IMR-90 (cell line): ENCODE data around the gene SPATA31E1. TPM values are rescaled to one million over a fixed set of nuclear protein-coding genes. Genes with fewer than 3 reads are reported as not detected.

ENCODE experiments used
- ATAC-seq: fragments of 200-7000 bp; cut with Tn5 transposase; 2 replicates; pipeline ENCODE4 v1.9.1; 2020; ENCODE audit warnings: low read depth, mild to moderate bottlenecking, moderate library complexity
- BruUV-seq: library from RNA; stranded (reverse); fragments of 400-500 nt; replicated peaks from 2 replicates; lab custom pipeline; 2021; lab: Mats Ljungman, UMichigan
- CTCF ChIA-PET: fragments of 300-600 bp; formaldehyde crosslinking; extraction: SDS; loops from one replicate; lab custom pipeline; 2021; ENCODE audit warnings: antibody characterized with exemption; lab: Yijun Ruan, JAX
- POLR2A ChIA-PET: fragments of 300-600 bp; sonication (Branson Sonifier 250); formaldehyde crosslinking; loops from one replicate; lab custom pipeline; 2022; ENCODE audit warnings: antibody characterized with exemption; ENCODE audit not compliant: unreplicated experiment; lab: Charles Lee
- DNase-seq: peaks from one replicate; pipeline ENCODE4 v3.0.0; 2013
- H2AFZ ChIP-seq: replicated peaks from 2 replicates; pipeline ENCODE3; 2013; ENCODE audit warnings: low read length, mild to moderate bottlenecking; ENCODE audit not compliant: poor library complexity
- H2AK5ac ChIP-seq: 2 replicates; pipeline ENCODE4 v1.6.1; 2013; ENCODE audit warnings: low read depth, low read length, inconsistent platforms
- H2AK9ac ChIP-seq: replicated peaks from 2 replicates; pipeline ENCODE3; 2013; ENCODE audit warnings: mild to moderate bottlenecking, low read depth, low read length, moderate library complexity; ENCODE audit not compliant: poor library complexity
- H2BK120ac ChIP-seq: 2 replicates; pipeline ENCODE4 v1.6.1; 2013; ENCODE audit warnings: low read depth, low read length, inconsistent platforms
- H2BK15ac ChIP-seq: 3 replicates; pipeline ENCODE4 v1.6.1; 2013; ENCODE audit warnings: low read depth, low read length, inconsistent platforms
- H2BK20ac ChIP-seq: 2 replicates; pipeline ENCODE4 v1.6.1; 2013; ENCODE audit warnings: low read depth, mild to moderate bottlenecking, inconsistent platforms, low read length, moderate library complexity
- H2BK5ac ChIP-seq: 2 replicates; pipeline ENCODE4 v1.6.1; 2013; ENCODE audit warnings: mild to moderate bottlenecking, low read depth, low read length, inconsistent platforms; ENCODE audit not compliant: poor library complexity, severe bottlenecking
- H3K14ac ChIP-seq: replicated peaks from 2 replicates; pipeline ENCODE4 v1.6.1; 2013; ENCODE audit warnings: low read depth, low read length, inconsistent platforms
- H3K18ac ChIP-seq: 2 replicates; pipeline ENCODE4 v1.6.1; 2013; ENCODE audit warnings: low read depth, low read length, control low read depth
- H3K23ac ChIP-seq: 2 replicates; pipeline ENCODE4 v1.6.1; 2013; ENCODE audit warnings: low read depth, low read length, inconsistent platforms
- H3K27ac ChIP-seq: 2 replicates; pipeline ENCODE4 v1.5.1; 2013; ENCODE audit warnings: mild to moderate bottlenecking, control low read depth, low read length; ENCODE audit not compliant: insufficient read depth
- H3K27me3 ChIP-seq: 2 replicates; pipeline ENCODE4 v1.6.1; 2013; ENCODE audit warnings: low read length; ENCODE audit not compliant: control insufficient read depth, insufficient read depth
- H3K36me3 ChIP-seq: 2 replicates; pipeline ENCODE4 v1.6.1; 2013; ENCODE audit warnings: low read length, mixed read lengths; ENCODE audit not compliant: control insufficient read depth, insufficient read depth
- H3K4ac ChIP-seq: 2 replicates; pipeline ENCODE4 v1.6.1; 2013; ENCODE audit warnings: low read depth, low read length, inconsistent platforms
- H3K4me1 ChIP-seq: 2 replicates; pipeline ENCODE4 v1.6.1; 2013; ENCODE audit warnings: low read length, mixed read lengths; ENCODE audit not compliant: control insufficient read depth, insufficient read depth
- H3K4me2 ChIP-seq: 2 replicates; pipeline ENCODE4 v1.6.1; 2013; ENCODE audit warnings: low read depth, mild to moderate bottlenecking, control low read depth, low read length, moderate library complexity
- H3K4me3 ChIP-seq: 2 replicates; pipeline ENCODE4 v1.5.1; 2013; ENCODE audit warnings: low read depth, mild to moderate bottlenecking, control low read depth, low read length, moderate library complexity; ENCODE audit not compliant: insufficient read depth
- H3K56ac ChIP-seq: 2 replicates; pipeline ENCODE4 v1.6.1; 2013; ENCODE audit warnings: low read length, inconsistent platforms; ENCODE audit not compliant: insufficient read depth; ENCODE audit errors: extremely low read depth
- H3K79me1 ChIP-seq, 2 experiments: 2 replicates each; pipeline ENCODE4 v1.6.1; 2013; ENCODE audit warnings: low read length in 2 of 2, inconsistent platforms in 1 of 2, low read depth in 1 of 2
- H3K9ac ChIP-seq: 2 replicates; pipeline ENCODE4 v1.6.1; 2013; ENCODE audit warnings: low read depth, low read length, control low read depth
- H3K9me1 ChIP-seq: 2 replicates; pipeline ENCODE4 v1.6.1; 2013; ENCODE audit warnings: low read length, inconsistent platforms; ENCODE audit not compliant: insufficient read depth
- H3K9me3 ChIP-seq: 2 replicates; pipeline ENCODE4 v1.6.1; 2013; ENCODE audit warnings: low read length; ENCODE audit not compliant: control insufficient read depth, insufficient read depth
- H4K20me1 ChIP-seq: 2 replicates; pipeline ENCODE4 v1.6.1; 2013; ENCODE audit warnings: low read length, inconsistent platforms; ENCODE audit not compliant: insufficient read depth
- H4K5ac ChIP-seq: 2 replicates; pipeline ENCODE4 v1.6.1; 2013; ENCODE audit warnings: mild to moderate bottlenecking, low read depth, low read length, control low read depth
- H4K8ac ChIP-seq, 2 experiments: 2 replicates each; pipeline ENCODE4 v1.6.1; 2013; ENCODE audit warnings: low read depth in 2 of 2, low read length in 2 of 2, control low read depth in 1 of 2, inconsistent platforms in 1 of 2
- H4K91ac ChIP-seq: 2 replicates; pipeline ENCODE4 v1.6.1; 2013; ENCODE audit warnings: low read depth, low read length, inconsistent platforms; ENCODE audit not compliant: insufficient read depth
- ELK1 ChIP-seq: fragments of 150-350 bp; IDR thresholded peaks from 2 replicates; pipeline ENCODE4 v1.6.1; 2016; ENCODE audit warnings: low read depth, mild to moderate bottlenecking, low read length, moderate library complexity, borderline replicate concordance
- MAFK ChIP-seq: IDR thresholded peaks from 2 replicates; pipeline ENCODE4 v1.6.1; 2012; ENCODE audit warnings: low read depth, low read length, improper control_type of control experiment
- RAD21 ChIP-seq: IDR thresholded peaks from 2 replicates; pipeline ENCODE4 v1.6.1; 2012; ENCODE audit warnings: low read length, improper control_type of control experiment
- RFX5 ChIP-seq: IDR thresholded peaks from 2 replicates; pipeline ENCODE4 v1.8.0; 2012; ENCODE audit warnings: low read depth, mild to moderate bottlenecking, low read length, moderate library complexity
- WGBS, 2 experiments: methylation state at CpG; one replicate each; pipeline versions ENCODE4 v1.1.5 to v1.1.7; 2013; ENCODE audit warnings: missing lambda C conversion rate in 2 of 2; ENCODE audit not compliant: insufficient read length in 1 of 2; ENCODE audit errors: extremely low coverage in 2 of 2; 5-methylcytosine and 5-hydroxymethylcytosine counted together
- dilution Hi-C: fragments of 300-500 bp; cut with HindIII; formaldehyde crosslinking; loops from one replicate; pipeline ENCODE4 v1.14.3; 2018; ENCODE audit warnings: low sequenced_read_pairs; ENCODE audit not compliant: unreplicated experiment
- in situ Hi-C: fragments of 300-500 bp; cut with MboI; formaldehyde crosslinking; loops from 3 replicates; pipeline ENCODE4 v1.14.3; 2019; ENCODE audit warnings: low sequenced_read_pairs, inconsistent platforms, mixed read lengths
- intact Hi-C: fragments of 100-400 bp; cut with micrococcal nuclease; formaldehyde crosslinking; loops from 2 replicates; pipeline ENCODE4 v1.10.0; 2022
- polyA plus RNA-seq, 3 experiments: library from polyadenylated mRNA; depleted of rRNA; stranded (reverse); fragments of >200 nt; gene quantifications; 2 replicates each; pipeline ENCODE4 v1.2.3, GENCODE V29; 2012; ENCODE audit warnings: low replicate concordance in 1 of 3
- total RNA-seq: library from RNA; depleted of rRNA; stranded (reverse); fragments of >200 nt; gene quantifications from 2 replicates; pipeline ENCODE4 v1.2.3, GENCODE V29; 2012
- TF ChIP-seq, protein P1 (sequence below): fragments of 150-350 bp; IDR thresholded peaks from 2 replicates; pipeline ENCODE4 v1.6.1; 2017; ENCODE audit warnings: mild to moderate bottlenecking, antibody characterized with exemption, low read length, low read depth
- TF ChIP-seq, protein P2 (sequence below): conservative IDR thresholded peaks from 2 replicates; pipeline ENCODE4 v1.5.1; 2012; ENCODE audit warnings: mild to moderate bottlenecking, low read depth, low read length, improper control_type of control experiment

SPATA31E1 gene
- total and polyA plus RNA-seq, 2 of the 4 experiments (the other 2 are of a cell fraction): 0.03 TPM; not detected in 1

GRCh38 chr9:87876708-87877107, 6.0 kb upstream of the SPATA31E1 start:
- H3K79me1 ChIP-seq: no peaks in the 10 kb centered on the region
- ChIA-PET POLR2A (no interaction called here), CTCF (no interaction called here)
- peaks cover 10% of the 10 kb centered on the region for H3K9me3 ChIP-seq
- H3K36me3 ChIP-seq: no peaks in the 10 kb centered on the region
- H4K5ac ChIP-seq: no peak overlapping the region
- H2BK15ac ChIP-seq: no peak overlapping the region
- H2BK120ac ChIP-seq: no peak overlapping the region
- TF ChIP-seq, protein P1, sequence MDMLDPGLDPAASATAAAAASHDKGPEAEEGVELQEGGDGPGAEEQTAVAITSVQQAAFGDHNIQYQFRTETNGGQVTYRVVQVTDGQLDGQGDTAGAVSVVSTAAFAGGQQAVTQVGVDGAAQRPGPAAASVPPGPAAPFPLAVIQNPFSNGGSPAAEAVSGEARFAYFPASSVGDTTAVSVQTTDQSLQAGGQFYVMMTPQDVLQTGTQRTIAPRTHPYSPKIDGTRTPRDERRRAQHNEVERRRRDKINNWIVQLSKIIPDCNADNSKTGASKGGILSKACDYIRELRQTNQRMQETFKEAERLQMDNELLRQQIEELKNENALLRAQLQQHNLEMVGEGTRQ: no peak
- TF ChIP-seq ELK1 (no peak), RFX5 (no peak), RAD21 (no peak), MAFK (no peak)
- TF ChIP-seq, protein P2, sequence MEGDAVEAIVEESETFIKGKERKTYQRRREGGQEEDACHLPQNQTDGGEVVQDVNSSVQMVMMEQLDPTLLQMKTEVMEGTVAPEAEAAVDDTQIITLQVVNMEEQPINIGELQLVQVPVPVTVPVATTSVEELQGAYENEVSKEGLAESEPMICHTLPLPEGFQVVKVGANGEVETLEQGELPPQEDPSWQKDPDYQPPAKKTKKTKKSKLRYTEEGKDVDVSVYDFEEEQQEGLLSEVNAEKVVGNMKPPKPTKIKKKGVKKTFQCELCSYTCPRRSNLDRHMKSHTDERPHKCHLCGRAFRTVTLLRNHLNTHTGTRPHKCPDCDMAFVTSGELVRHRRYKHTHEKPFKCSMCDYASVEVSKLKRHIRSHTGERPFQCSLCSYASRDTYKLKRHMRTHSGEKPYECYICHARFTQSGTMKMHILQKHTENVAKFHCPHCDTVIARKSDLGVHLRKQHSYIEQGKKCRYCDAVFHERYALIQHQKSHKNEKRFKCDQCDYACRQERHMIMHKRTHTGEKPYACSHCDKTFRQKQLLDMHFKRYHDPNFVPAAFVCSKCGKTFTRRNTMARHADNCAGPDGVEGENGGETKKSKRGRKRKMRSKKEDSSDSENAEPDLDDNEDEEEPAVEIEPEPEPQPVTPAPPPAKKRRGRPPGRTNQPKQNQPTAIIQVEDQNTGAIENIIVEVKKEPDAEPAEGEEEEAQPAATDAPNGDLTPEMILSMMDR: no peak
- H2AFZ ChIP-seq: no peak overlapping the region
- H3K4ac ChIP-seq: peak overlapping the region; percentile 21; the same call in 1 of the 2 replicates
- no peaks in the 10 kb centered on the region for H3K27me3 ChIP-seq
- H3K9ac ChIP-seq: no peak overlapping the region
- no peak overlapping the region for H2AK5ac ChIP-seq
- peaks cover 26% of the 10 kb centered on the region for H3K4me1 ChIP-seq
- no TSS peak for BruUV-seq
- dilution Hi-C loops: no loop called here
- no peak overlapping the region for H2BK5ac ChIP-seq
- no peak overlapping the region for H3K4me3 ChIP-seq
- H2BK20ac ChIP-seq: no peak overlapping the region
- intact Hi-C loops: no loop called here
- no peak overlapping the region for H3K18ac ChIP-seq
- H3K4me2 ChIP-seq: no peak overlapping the region
- H3K23ac ChIP-seq: no peak overlapping the region
- ATAC-seq (no peak), DNase-seq (no peak)
- in situ Hi-C loops: no loop called here
- H4K91ac ChIP-seq: 0 out of 2 replicates have a peak overlapping the region, but pooled peaks have one; percentile 10
- no peak overlapping the region for H3K56ac ChIP-seq
- no peak overlapping the region for H2AK9ac ChIP-seq
- no peak overlapping the region for H3K27ac ChIP-seq
- H3K9me1 ChIP-seq: peaks cover 8% of the 10 kb centered on the region; the same call in 1 of the 2 replicates
- H3K14ac ChIP-seq: no peak overlapping the region
- no CpG with 5 or more reads among the region's 5 CpGs for WGBS, 2 experiments
- no peaks in the 10 kb centered on the region for H4K20me1 ChIP-seq
- H4K8ac ChIP-seq: no peak overlapping the region
